Body of pancreas (tissue), 4 donors: ENCODE measurements around the gene DDIT4L. TPM values are rescaled to one million over a fixed set of nuclear protein-coding genes. Genes with fewer than 3 reads are reported as not detected.
"Not testable (repeated sequence)": the region's sequence is repeated elsewhere in the genome, so short reads cannot be mapped to it uniquely, and the experiment has no call there.

Experiments used
- ATAC-seq: fragments of 150-250 bp; one replicate; pipeline ENCODE4 v1.9.1; 2016
- DNase-seq, 4 donors: peaks; one replicate each; pipeline ENCODE4 v3.0.0-alpha.2; 2019
- H3K27ac ChIP-seq, 4 donors: fragments of 200-600 bp; sonication (generic); 1 replicate in 3 of 4; 2 replicates in 1 of 4; pipeline versions ENCODE4 v1.5.1 to v1.6.1; 2016 to 2019; ENCODE audit warnings: mild to moderate bottlenecking in 1 of 4, mixed read lengths in 1 of 4, moderate library complexity in 1 of 4
- H3K27me3 ChIP-seq, 2 donors: fragments of 200-600 bp; sonication (generic); one replicate each; pipeline ENCODE4 v1.6.0; 2016; ENCODE audit warnings: mild to moderate bottlenecking in 1 of 2
- H3K36me3 ChIP-seq, 2 donors: fragments of 200-600 bp; sonication (generic); replicated peaks in 1 of 2; 2 replicates each; pipeline ENCODE4 v1.5.1; 2016; ENCODE audit warnings: low read depth in 2 of 2; ENCODE audit not compliant: insufficient read depth in 1 of 2
- H3K4me1 ChIP-seq: fragments of 200-600 bp; sonication (generic); one replicate; pipeline ENCODE4 v1.6.0; 2016
- H3K4me3 ChIP-seq, 2 donors: fragments of 200-600 bp; sonication (generic); 1 replicate in 1 of 2; 2 replicates in 1 of 2; pipeline ENCODE4 v1.5.1; 2016 to 2019
- H3K9me3 ChIP-seq, 3 donors: fragments of 200-600 bp; sonication (generic); 1 replicate in 2 of 3; 2 replicates in 1 of 3; pipeline ENCODE4 v1.5.1; 2016
- CTCF ChIP-seq, 7 experiments: fragments of 450-650 bp in 4 of 7; fragments of 200-600 bp in 3 of 7; sonication (generic) in 3 of 7; IDR thresholded peaks; one replicate each; pipeline ENCODE4 v1.5.1; 2016 to 2019; ENCODE audit warnings: antibody characterized with exemption in 7 of 7
- POLR2A ChIP-seq, 3 donors: fragments of 450-650 bp; IDR thresholded peaks; one replicate each; pipeline ENCODE4 v1.6.1; 2016; ENCODE audit warnings: antibody characterized with exemption in 3 of 3, mild to moderate bottlenecking in 2 of 3
- WGBS, 2 donors: methylation state at CpG; one replicate each; pipeline ENCODE4 v1.1.5; 2017; 5-methylcytosine and 5-hydroxymethylcytosine counted together
- intact Hi-C: fragments of 100-400 bp; cut with DNase I; formaldehyde crosslinking; loops from one replicate; pipeline ENCODE4 v1.15.1; 2023
- total RNA-seq, 2 donors: library from RNA; depleted of rRNA; stranded (reverse); fragments of >200 nt; gene quantifications; one replicate each; pipeline ENCODE4 v1.1.0, GENCODE V29; 2016

DDIT4L gene
- total RNA-seq, 2 donors from 2014 or later = 1.0 TPM; not detected in 1

DNA sequence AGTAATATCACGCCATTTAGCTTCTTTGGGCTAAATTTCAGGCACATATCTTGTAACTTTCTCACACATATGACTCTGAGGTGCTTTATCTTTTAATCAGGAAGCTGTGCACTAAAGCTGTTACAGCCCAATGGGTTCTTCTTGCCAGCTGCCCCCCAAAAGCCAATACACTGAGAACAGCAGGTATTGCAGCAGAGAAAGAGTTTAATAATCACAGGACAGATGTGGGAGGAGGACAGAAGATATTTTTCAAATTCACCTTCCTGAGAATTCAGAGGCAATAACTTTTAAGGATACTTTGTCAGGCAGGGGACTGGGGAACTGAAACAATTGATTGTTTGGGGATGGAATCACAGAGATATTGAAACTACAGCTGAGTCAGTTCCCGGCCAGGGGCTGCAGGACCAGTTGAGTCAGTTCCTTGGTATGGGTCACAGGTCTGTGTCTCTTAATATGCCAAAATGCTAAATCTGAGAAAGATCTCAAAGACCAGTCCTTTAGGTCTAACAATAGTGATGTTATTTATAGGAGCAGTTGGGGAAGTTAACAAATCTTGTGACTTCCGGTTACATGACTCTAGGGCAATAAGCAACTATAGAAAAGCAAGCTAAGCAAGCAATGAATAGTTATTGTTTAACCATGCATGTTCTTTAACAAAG lies 28.1 kb downstream of the DDIT4L start:
- ATAC-seq (no peak), DNase-seq (no peak)
- peaks cover 0 to 5% (median 0%) of the 10 kb centered on the region in 3 donors for H3K9me3 ChIP-seq
- H3K27ac ChIP-seq = no peak overlapping the region
- no peaks in the 10 kb centered on the region for H3K36me3 ChIP-seq
- H3K4me3 ChIP-seq = no peak overlapping the region
- H3K4me1 ChIP-seq = no peaks in the 10 kb centered on the region
- WGBS, 2 donors = 40 to 45% methylated on average over 3 of the region's 3 CpGs
- TF ChIP-seq CTCF (IDR thresholded peaks at IDR 0.05) (no peak), POLR2A (IDR thresholded peaks at IDR 0.05) (no peak)
- H3K27me3 ChIP-seq = no peaks in the 10 kb centered on the region
- intact Hi-C loops = no loop called here

DNA sequence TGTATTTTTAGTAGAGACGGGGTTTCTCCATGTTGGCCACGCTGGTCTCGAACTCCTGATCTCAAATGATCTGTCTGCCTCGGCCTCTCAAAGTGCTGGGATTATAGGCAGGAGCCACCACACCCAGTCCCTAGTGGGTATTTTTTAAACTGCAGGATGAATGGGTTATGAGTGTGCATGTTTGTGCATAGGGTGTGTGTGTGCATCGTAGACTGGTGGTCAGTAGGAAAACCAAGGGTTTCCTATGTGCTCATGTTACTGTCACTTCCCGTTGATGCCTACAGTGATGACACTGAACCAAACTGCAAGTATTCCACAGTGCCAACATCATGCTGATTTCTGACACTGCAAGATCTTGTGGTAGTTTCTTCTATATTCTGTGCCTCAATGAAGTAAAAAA lies 41.1 kb downstream of the DDIT4L start:
- no peak overlapping the region for H3K27ac ChIP-seq
- no peak for DNase-seq
- H3K27me3 ChIP-seq = no peaks in the 10 kb centered on the region
- TF ChIP-seq CTCF (IDR thresholded peaks at IDR 0.05) (no peak), POLR2A (IDR thresholded peaks at IDR 0.05) (no peak)
- H3K9me3 ChIP-seq = no peaks in the 10 kb centered on the region
- ATAC-seq = no peak
- no peaks in the 10 kb centered on the region for H3K4me1 ChIP-seq
- no peaks in the 10 kb centered on the region for H3K36me3 ChIP-seq
- intact Hi-C loops = no loop called here
- 85 to 91% methylated on average over 6 of the region's 6 CpGs for WGBS, 2 donors
- H3K4me3 ChIP-seq = no peak overlapping the region

GRCh38 chr4:100147684-100148083 lies 42.6 kb downstream of the DDIT4L start:
- ATAC-seq (no peak), DNase-seq (no peak)
- Histone ChIP-seq H3K4me1 (no peaks in the 10 kb centered on the region), H3K4me3 (no peak overlapping the region), H3K36me3 (no peaks in the 10 kb centered on the region), H3K27me3 (no peaks in the 10 kb centered on the region), H3K9me3 (no peaks in the 10 kb centered on the region), H3K27ac (no peak overlapping the region)
- intact Hi-C loops = no loop called here
- TF ChIP-seq CTCF (IDR thresholded peaks at IDR 0.05) (no peak), POLR2A (IDR thresholded peaks at IDR 0.05) (no peak)
- WGBS, 2 donors = 26 to 31% methylated on average over 1 of the region's 1 CpG

- Histone ChIP-seq H3K36me3 (no peaks in the 10 kb centered on the region), H3K4me3 (no peak overlapping the region), H3K27me3 (no peaks in the 10 kb centered on the region), H3K4me1 (no peaks in the 10 kb centered on the region), H3K27ac (no peak overlapping the region), H3K9me3 (no peaks in the 10 kb centered on the region)
- 32 to 48% methylated on average over 1 of the region's 1 CpG for WGBS, 2 donors
- ATAC-seq (no peak), DNase-seq (no peak)
- intact Hi-C loops = no loop called here
- TF ChIP-seq CTCF (IDR thresholded peaks at IDR 0.05) = no peak
- no peak for TF ChIP-seq POLR2A (IDR thresholded peaks at IDR 0.05)
Measured at GRCh38 chr4:100147198-100147597, 43.1 kb downstream of the DDIT4L start.

- H3K9me3 ChIP-seq = no peaks in the 10 kb centered on the region
- no peaks in the 10 kb centered on the region for H3K36me3 ChIP-seq
- no peak overlapping the region for H3K27ac ChIP-seq
- no peaks in the 10 kb centered on the region for H3K4me1 ChIP-seq
- H3K4me3 ChIP-seq = no peak overlapping the region
- no peaks in the 10 kb centered on the region for H3K27me3 ChIP-seq
- DNase-seq (no peak), ATAC-seq (no peak)
- no peak for TF ChIP-seq CTCF (IDR thresholded peaks at IDR 0.05)
- no peak for TF ChIP-seq POLR2A (IDR thresholded peaks at IDR 0.05)
- intact Hi-C loops = no loop called here
Measured at GRCh38 chr4:100146756-100147155, 43.5 kb downstream of the DDIT4L start.

- H3K4me3 ChIP-seq, H3K27me3 ChIP-seq, intact Hi-C loops, ATAC-seq, DNase-seq, H3K4me1 ChIP-seq, H3K9me3 ChIP-seq, H3K27ac ChIP-seq, H3K36me3 ChIP-seq: not testable (repeated sequence)
- 82 to 93% methylated on average over 4 of the region's 4 CpGs for WGBS, 2 donors
Measured at GRCh38 chr4:100137320-100137719, 52.9 kb downstream of the DDIT4L start.
